Glutamatergic neuron (in vitro differentiated cells): ENCODE measurements around the gene HDAC3. TPM values are rescaled to one million over a fixed set of nuclear protein-coding genes. Genes with fewer than 3 reads are reported as not detected.

ENCODE experiments used
- DNase-seq: peaks from one replicate; pipeline ENCODE4 v3.0.0; 2022
- H3K27ac Mint-ChIP-seq: one replicate; pipeline ENCODE4 v1.8.0; 2020; ENCODE audit warnings: mild to moderate bottlenecking, mixed read lengths, inconsistent platforms; ENCODE audit not compliant: unreplicated experiment
- H3K27me3 Mint-ChIP-seq: one replicate; pipeline ENCODE4 v1.8.0; 2020; ENCODE audit warnings: mild to moderate bottlenecking, moderate library complexity, mixed read lengths, inconsistent platforms; ENCODE audit not compliant: unreplicated experiment
- H3K36me3 Mint-ChIP-seq: one replicate; pipeline ENCODE4 v1.8.0; 2020; ENCODE audit warnings: mild to moderate bottlenecking, mixed read lengths, inconsistent platforms; ENCODE audit not compliant: unreplicated experiment
- H3K4me1 Mint-ChIP-seq: one replicate; pipeline ENCODE4 v1.8.0; 2020; ENCODE audit warnings: mild to moderate bottlenecking, low read depth, mixed read lengths, inconsistent platforms; ENCODE audit not compliant: unreplicated experiment
- H3K4me3 Mint-ChIP-seq: one replicate; pipeline ENCODE4 v1.8.0; 2020; ENCODE audit warnings: mild to moderate bottlenecking, mixed read lengths, inconsistent platforms; ENCODE audit not compliant: unreplicated experiment
- H3K9me3 Mint-ChIP-seq: one replicate; pipeline ENCODE4 v1.8.0; 2020; ENCODE audit warnings: mild to moderate bottlenecking, moderate library complexity, mixed read lengths, inconsistent platforms; ENCODE audit not compliant: unreplicated experiment
- total RNA-seq: library from RNA; stranded (reverse); fragmentation: NEBNext Ultra II Directional; extraction: Animal tissue kit (Norgen Biotek cat#: 25700); gene quantifications from one replicate; pipeline ENCODE4 v1.2.1, GENCODE V29; 2021; ENCODE audit not compliant: unreplicated experiment
- TF ChIP-seq, protein P1 (sequence below): fragments of 200-600 bp; sonication (generic); IDR thresholded peaks from one replicate; pipeline ENCODE4 v1.5.0; 2021; ENCODE audit not compliant: partially characterized antibody, unreplicated experiment

HDAC3 gene
- total RNA-seq, 1 donor from 2014 or later = 81.8 TPM

DNA sequence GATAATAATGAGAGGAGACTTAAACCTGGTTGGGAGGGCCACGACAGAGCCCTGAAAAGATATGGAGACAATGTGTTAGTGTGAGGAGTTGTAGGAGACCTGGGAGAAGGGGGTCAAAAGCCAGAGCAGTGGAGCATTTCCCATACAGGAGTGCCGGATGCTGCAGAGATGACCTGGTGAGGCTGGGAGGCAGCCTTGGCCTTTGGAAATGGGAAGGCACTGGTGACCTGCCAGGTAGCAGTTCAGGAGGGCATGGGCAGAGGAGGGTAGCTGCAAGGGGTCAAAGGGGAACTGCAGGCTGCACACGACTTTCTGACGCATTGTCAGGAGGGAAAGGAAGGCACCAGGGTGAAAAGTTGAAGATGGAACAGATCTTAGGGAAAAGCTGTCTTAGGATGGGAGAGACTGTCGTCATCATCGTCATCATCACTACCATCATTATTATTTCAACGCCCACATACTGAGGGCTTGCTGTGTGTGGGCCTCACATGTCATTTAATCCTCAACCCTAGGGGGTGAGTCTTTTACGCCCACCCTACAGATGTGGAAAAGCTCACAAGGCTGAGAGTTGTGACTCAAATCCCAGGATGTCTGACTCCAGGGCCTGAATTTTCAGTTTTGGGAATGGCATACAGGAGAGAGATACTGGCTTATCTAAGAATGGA is 32.1 kb upstream of the HDAC3 start:
- Mint-ChIP-seq H3K4me3 (no peak overlapping the region), H3K27ac (no peak overlapping the region), H3K36me3 (no peaks in the 10 kb centered on the region), H3K27me3 (peaks cover 1% of the 10 kb centered on the region), H3K4me1 (no peaks in the 10 kb centered on the region), H3K9me3 (peaks cover 3% of the 10 kb centered on the region)
- DNase-seq = no peak
- TF ChIP-seq, protein P1, sequence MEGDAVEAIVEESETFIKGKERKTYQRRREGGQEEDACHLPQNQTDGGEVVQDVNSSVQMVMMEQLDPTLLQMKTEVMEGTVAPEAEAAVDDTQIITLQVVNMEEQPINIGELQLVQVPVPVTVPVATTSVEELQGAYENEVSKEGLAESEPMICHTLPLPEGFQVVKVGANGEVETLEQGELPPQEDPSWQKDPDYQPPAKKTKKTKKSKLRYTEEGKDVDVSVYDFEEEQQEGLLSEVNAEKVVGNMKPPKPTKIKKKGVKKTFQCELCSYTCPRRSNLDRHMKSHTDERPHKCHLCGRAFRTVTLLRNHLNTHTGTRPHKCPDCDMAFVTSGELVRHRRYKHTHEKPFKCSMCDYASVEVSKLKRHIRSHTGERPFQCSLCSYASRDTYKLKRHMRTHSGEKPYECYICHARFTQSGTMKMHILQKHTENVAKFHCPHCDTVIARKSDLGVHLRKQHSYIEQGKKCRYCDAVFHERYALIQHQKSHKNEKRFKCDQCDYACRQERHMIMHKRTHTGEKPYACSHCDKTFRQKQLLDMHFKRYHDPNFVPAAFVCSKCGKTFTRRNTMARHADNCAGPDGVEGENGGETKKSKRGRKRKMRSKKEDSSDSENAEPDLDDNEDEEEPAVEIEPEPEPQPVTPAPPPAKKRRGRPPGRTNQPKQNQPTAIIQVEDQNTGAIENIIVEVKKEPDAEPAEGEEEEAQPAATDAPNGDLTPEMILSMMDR = no peak

DNA sequence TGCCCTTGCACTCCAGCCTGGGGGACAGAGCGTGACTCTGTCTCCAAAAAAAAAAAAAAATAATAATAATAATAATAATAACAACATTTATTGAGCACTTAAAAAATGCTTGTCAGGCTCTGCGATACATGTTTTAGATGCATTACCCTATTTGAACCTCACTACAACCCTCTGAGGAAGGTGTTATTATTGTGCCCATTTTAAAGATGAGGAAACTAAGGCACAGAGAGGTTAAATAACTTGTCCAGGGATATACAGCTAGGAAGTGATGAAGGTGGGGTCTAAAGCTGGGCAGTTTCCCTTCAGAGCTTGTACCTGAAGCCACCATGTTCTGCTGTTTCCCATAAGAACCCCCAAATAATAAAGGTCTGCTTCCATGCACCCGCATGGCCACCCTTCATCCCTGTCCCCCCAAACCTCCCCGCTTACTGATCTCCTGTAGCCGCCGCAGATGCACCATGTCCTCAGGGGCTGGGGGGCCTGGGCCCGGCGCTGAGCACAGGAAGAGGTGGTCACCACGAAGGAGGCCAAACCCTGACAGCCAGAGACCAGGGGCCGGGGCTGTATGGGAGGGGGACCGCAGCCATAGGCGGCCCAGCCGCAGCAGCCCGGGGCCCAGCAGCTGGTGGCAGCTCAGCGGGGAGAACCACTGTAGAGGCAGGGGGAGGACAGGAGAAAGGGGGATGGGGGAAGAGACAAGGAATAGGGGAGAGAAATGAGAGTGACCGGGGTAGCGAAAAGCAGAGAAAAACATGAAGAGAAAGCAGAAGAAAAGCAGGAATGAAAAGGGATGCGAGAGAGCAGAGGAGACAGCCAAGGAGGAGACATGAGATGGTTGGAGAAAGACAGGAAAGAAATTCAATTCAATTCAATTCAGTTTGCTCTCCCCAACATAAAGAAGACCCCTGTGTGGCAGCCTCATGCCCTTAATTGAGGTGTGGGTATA is 29.6 kb upstream of the HDAC3 start:
- TF ChIP-seq, protein P1 = no peak
- Mint-ChIP-seq H3K27ac (no peak overlapping the region), H3K27me3 (peaks cover 5% of the 10 kb centered on the region), H3K36me3 (no peaks in the 10 kb centered on the region), H3K4me3 (no peak overlapping the region), H3K4me1 (no peaks in the 10 kb centered on the region), H3K9me3 (peaks cover 3% of the 10 kb centered on the region)
- no peak for DNase-seq

DNA sequence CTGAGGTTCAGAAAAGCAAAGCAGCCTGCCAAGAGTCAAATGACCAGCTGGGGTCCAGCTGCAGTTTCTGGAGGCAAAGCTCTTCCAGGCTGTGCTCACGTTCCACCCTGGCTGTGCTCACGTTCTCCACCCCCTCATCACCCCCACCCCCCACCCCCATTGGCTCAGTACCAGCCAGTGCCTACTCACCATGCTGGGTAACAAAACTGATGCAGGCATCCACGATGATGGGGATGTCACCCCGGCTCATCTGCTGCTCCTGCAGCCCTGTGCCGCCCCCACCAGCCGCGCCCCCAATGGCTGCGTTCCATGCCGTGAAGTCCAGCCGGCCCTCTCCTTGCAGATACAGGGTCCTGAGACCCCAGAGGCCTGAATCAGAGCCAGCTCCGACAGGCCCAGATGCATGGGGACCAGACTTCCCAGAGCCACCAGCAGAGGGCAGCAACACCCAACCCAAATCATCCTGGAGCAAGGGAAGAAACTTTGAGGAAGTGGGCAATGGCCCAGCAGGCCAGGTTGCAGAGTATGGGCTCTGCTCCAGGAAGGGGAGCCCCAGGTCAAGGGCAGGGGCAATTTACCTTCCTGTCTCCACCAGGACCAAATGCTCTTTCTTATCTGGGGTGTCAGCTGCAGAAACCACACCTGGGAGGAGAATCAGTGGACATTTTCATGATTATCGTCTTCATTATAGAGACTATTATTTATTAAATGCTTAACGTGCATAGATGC is 28.2 kb upstream of the HDAC3 start:
- Mint-ChIP-seq H3K4me3 (no peak overlapping the region), H3K36me3 (no peaks in the 10 kb centered on the region), H3K27me3 (peaks cover 5% of the 10 kb centered on the region), H3K4me1 (no peaks in the 10 kb centered on the region), H3K27ac (no peak overlapping the region), H3K9me3 (peaks cover 3% of the 10 kb centered on the region)
- DNase-seq = peak; percentile 86
- TF ChIP-seq, protein P1 = peak; percentile 94

DNA sequence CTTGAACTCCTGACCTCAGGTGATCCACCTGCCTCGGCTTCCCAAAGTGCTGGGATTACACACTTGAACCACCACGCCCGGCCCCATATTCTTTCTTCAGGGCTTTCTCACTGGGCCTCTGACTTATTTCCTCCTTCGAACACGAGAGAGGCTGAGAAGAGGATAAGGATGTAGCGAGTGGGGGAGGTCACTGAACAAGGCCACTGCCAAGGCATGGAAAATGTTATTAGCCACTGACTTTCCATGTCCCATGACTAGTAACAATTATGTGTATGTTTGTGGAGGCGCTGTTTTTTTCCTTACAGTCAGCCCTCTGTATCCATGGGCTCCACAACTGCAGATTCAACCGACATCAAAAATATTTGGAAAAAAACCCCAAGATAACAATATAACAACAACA is 26.9 kb upstream of the HDAC3 start:
- Mint-ChIP-seq H3K27ac (no peak overlapping the region), H3K9me3 (peaks cover 3% of the 10 kb centered on the region), H3K4me3 (no peak overlapping the region), H3K36me3 (no peaks in the 10 kb centered on the region), H3K4me1 (no peaks in the 10 kb centered on the region), H3K27me3 (peaks cover 5% of the 10 kb centered on the region)
- no peak for DNase-seq
- TF ChIP-seq, protein P1 = no peak
